T-helper 2 cell (primary cell): ENCODE data around the gene ASMTL.
"Not testable (repeated sequence)": the region's sequence is repeated elsewhere in the genome, so short reads cannot be mapped to it uniquely, and the experiment has no call there.

Source experiments
- DNase-seq, 5 experiments: peaks; one replicate each; pipeline versions ENCODE4 v3.0.0 to v3.0.0-alpha.2; 2012 to 2022
- total RNA-seq, 2 donors: gene quantifications; one replicate each; lab custom pipeline; 2026; lab: John Stamatoyannopoulos, UW

The ASMTL gene
- 22.4 to 26.4 reads per million in 2 donors for total RNA-seq

DNA sequence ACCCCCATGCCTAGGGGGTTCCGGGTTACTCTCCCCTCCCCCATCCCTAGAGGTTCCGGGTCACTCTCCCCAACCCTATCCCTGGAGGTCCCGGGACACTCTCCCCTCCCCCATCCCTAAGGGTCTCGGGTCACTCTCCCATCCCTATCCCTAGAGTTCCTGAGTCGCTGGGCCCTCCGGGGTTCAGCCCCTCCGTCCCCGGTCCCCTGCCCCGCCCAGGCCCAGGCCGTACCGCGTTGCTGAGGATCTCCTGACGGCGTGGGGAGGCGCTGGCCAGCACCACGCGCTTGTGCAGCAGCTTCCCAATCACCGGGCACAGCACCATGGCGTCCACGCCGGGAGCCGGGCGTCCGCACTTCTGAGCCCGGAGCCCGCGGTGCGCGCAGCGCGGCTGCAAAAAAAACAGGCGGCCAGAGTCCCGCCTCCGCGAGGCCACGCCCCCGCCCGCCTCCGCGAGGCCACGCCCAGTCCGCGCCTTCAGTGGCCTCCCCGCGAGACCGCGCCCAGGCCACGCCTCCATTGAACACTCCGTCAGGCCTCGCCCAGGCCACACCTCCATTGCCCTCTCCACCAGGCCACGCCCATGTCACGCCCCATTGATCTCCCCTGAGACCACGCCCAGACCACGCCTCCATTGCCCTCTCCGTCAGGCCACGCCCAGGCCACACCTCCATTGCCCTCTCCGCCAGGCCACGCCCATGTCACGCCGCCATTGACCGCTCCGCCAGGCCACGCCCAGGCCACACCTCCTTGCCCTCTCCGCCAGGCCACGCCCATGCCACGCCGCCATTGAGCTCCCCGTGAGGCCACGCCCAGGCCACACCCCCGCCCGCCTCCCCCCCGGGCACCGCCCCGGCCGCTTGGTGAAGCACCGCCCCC is at the start of gene ASMTL:
Gene ASMTL, minus strand, starts transcription at position 394 of the 879 bp plus-strand sequence. Its CDS starts 69 bp downstream, at position 325.
- peak; percentile 96 to 100 (median 100) for DNase-seq

DNA sequence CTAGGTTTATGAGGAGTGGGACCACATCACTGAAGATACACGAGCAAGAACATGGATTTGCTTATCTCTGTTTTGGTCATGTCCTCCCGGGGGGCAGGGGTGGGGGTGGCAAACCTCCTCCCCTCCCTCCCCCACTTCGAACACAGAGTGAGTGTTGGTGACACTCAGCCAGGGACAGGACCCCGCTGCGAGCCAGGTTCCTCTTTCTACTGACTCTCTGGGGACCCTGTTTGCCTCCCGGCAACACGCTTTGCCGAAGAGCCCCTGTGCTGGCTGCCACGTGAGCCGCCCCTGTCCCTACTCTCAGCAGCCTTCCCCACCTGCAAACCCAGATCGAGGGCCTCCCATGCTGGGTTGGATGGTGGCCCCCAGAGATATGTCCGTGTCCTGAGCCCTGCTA is 49.5 kb upstream of the ASMTL start:
- DNase-seq = no peak

GRCh38 chrX:1500701-1501624 is 48.3 kb upstream of the ASMTL start:
- peak in 2 of 5 experiments; percentile 46 to 78 for DNase-seq

DNA sequence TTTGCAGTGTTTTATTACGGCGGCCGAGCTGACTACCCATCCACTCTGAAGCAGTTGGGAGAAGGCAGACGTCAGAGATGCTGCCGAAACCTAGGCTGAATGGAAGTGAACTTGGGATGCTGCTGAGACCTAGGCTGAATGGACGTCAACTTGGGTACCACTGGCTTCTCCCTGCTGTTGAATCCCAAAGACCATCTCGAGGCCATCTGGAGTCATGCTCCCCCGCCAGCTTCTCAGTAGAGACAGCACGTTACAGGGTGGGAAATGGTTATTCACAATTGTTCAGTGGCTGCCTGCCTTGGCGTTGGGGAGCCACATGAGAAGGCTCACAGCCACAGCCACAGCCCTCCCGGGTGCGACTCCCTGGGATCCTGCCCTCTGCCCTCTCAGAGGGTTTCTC is 43.4 kb upstream of the ASMTL start:
- no peak for DNase-seq

GRCh38 chrX:1493877-1494510 is 41.3 kb upstream of the ASMTL start:
- no peak for DNase-seq

- no peak for DNase-seq
Measured at GRCh38 chrX:1493412-1493811, 40.7 kb upstream of the ASMTL start.

DNA sequence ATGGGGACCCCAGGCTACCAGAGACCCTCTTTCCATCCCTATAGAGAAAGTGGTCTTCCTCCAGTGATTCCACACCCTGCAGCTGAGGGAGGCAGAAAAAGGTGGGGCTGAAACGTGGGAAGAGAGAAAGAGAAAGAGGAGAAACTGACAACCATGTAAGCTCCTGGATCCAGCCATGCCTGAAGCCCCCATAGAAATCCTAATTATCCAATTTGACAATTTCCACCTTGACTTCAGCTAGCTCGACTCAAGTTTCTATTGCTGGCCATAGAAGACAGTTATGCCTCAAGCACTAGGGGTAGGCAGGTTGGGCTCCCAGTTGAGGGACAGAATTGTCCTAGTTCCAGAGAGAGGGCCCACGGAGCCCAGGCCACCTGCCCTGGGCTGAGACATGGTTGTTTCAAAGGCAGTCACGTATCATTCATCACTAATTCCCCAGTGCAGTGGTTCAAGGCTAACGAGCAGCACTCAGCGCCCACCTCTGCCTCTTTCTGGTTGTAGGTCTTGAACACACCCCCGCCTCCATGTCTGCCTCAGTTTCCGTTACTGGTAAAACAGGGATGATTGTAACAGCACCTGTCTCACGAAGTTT is 39.8 kb upstream of the ASMTL start:
- DNase-seq = no peak

GRCh38 chrX:1491851-1492349 is 39.2 kb upstream of the ASMTL start:
- DNase-seq = peak in 3 of 5 experiments; percentile 29 to 90 (median 52)

DNA sequence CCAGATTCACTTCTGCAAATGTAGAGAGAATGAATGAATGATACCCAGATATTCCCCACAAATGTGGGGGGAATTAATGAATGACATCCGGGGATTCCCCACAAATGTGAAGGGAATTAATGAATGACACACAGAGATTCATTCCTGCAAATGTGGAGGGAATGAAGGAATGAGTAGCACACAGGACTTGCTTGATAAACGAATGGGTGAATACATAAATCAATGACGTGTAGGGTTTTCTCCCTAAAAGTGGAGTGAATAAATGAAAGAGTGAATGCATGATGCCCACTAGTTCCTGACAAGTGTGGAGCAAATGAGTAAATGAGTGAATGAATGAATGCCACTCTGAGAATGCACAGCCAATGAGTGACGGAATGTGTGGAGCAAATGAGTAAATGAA is 38.5 kb upstream of the ASMTL start:
- DNase-seq = not testable (repeated sequence)

- DNase-seq = not testable (repeated sequence)
Measured at GRCh38 chrX:1490723-1491122, 38.0 kb upstream of the ASMTL start.

DNA sequence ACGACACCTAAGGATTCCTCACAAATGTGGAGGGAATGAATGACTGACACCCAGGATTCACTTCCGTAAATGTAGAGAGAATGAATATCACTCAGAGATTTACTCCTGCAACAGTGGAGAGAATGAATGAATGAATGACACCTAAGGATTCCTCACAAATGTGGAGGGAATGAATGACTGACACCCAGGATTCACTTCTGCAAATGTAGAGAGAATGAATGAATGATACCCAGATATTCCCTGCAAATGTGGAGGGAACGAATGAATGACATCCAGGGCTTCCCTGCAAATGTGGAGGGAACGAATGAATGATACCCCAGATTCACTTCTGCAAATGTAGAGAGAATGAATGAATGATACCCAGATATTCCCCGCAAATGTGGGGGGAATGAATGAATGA is 36.6 kb upstream of the ASMTL start:
- not testable (repeated sequence) for DNase-seq

DNA sequence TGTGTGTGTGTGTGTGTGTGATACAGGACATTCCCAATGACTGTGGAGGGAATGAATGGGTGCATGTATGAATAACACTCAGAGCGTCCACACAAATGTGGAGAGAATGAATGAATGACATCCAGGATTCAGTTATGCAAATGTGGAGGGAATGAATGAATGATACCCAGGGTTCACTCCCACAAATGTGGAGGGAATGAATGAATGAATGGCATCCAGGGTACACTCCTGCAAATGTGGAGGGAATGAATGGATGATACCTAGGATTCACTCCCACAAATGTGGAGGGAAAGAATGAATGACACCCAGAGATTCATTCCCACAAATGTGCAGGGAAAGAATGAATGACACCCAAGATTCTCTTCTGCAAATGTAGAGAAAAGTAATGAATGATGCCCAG is 36.0 kb upstream of the ASMTL start:
- no peak for DNase-seq

DNA sequence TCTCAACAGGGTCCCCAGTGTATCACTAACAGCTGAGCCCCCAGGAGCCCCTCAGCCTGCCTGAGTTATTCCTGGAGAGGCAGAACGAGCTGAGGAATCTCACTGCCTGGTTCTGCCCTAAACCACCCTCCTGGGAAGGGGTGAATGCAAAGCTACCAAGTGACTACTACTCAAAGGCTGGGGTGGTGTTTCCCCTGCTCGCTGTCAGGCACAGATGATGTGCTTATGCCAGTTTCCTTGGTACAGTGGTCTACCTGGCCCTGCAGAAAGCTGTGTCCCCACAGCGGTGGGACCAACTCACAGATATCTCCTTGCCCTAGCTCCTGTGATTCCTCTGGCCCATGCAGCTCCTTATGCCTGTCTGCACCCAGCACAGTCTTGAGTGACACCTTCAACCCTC is 35.4 kb upstream of the ASMTL start:
- no peak for DNase-seq

GRCh38 chrX:1487401-1487800 is 34.7 kb upstream of the ASMTL start:
- DNase-seq = no peak

- no peak for DNase-seq
Measured at GRCh38 chrX:1486749-1487361, 34.1 kb upstream of the ASMTL start.

GRCh38 chrX:1486177-1486576 is 33.5 kb upstream of the ASMTL start:
- no peak for DNase-seq

DNA sequence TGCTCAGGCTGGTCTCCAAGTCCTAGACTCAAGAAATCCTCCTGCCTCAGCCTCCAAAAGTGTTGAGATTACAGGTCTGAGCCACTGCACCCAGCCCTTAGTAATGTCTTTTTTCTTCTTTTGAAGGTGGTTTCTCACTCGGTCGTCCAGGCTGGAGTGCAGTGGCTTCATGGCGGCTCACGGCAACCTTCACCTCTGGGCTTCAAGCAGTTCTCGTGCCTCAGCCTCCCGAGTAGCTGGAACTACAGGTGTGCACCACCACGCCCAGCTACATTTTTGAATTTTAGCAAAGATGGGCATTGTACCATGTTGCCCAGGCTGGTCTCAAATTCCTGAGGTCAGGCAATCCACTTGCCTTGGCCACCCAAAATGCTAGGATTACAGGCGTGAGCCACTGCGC is 32.3 kb upstream of the ASMTL start:
- DNase-seq = no peak

- no peak for DNase-seq
Measured at GRCh38 chrX:1484638-1485019, 31.9 kb upstream of the ASMTL start.

- DNase-seq = no peak
Measured at GRCh38 chrX:1483843-1484637, 31.3 kb upstream of the ASMTL start.

GRCh38 chrX:1482530-1482928 is 29.8 kb upstream of the ASMTL start:
- DNase-seq = not testable (repeated sequence)
